Measurements from ENCODE around the gene NTN5. TPM values are rescaled to one million over a fixed set of nuclear protein-coding genes. Genes with fewer than 3 reads are reported as not detected.
A peak's percentile ranks its signal among the peaks of the same experiment; 100 is the strongest.

NTN5 gene
- total and polyA plus RNA-seq, 9 of the 15 experiments (the other 6 are each of a cell fraction or from before 2014, with no cell fraction given) = not detected

DNA sequence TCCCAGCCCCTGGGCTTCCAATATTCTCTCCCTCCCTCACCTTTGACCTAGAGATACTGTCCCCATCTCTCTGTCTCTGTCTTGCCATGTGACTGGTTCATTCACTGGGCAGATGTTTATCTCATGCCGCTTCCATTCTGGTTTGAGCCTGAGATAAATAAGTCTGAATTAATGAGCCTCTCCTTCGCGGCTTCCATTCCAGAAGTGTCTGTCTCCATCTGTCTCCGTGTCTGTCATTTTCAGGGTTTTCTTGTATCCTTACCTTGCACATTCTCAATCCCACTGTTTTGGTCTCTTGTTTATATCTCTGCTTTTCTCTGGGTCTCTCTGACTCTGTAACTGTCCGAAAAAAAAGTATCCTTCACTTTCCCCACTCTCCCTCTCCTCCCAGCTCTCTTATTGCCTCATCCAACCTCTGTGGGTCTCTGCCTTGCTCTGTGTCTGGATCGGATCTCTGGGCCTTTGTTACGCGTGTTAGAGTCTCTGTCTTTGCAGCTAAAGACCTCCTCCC lies 49.2 kb downstream of the NTN5 start (continued):
- TF ChIP-seq ARID1B (IDR thresholded peaks at IDR 0.05) (no peak), ZNF696 (CRISPR knock-in tag; conservative IDR thresholded peaks at IDR 0.05) (no peak), SUPT5H (IDR thresholded peaks at IDR 0.05) (peak; percentile 63), PTTG1 (tag; IDR thresholded peaks at IDR 0.05; ENCODE audit: low read depth) (no peak), SETDB1 (IDR thresholded peaks at IDR 0.05; ENCODE audit: low read length) (no peak), ZNF436 (CRISPR knock-in tag; IDR thresholded peaks at IDR 0.05) (no peak), TSHZ1 (CRISPR knock-in tag; IDR thresholded peaks at IDR 0.05) (no peak), DMBX1 (CRISPR knock-in tag; IDR thresholded peaks at IDR 0.05; ENCODE audit: borderline replicate concordance) (no peak), CEBPB (tag; IDR thresholded peaks at IDR 0.05) (peak; percentile 44; the same call in 1 of the 2 replicates), HDAC1 (IDR thresholded peaks at IDR 0.05) (peak in 1 of 2 experiments; percentile 65; a peak in 2 of 4 replicates), SP2 (IDR thresholded peaks at IDR 0.05; ENCODE audit: extremely low read depth, low read depth, low read length, poor library complexity, severe bottlenecking) (no peak), HES1 (IDR thresholded peaks at IDR 0.05; ENCODE audit: low read depth) (peak; percentile 51; the same call in 1 of the 2 replicates), MCM7 (IDR thresholded peaks at IDR 0.05) (no peak), ZNF3 (CRISPR knock-in tag; IDR thresholded peaks at IDR 0.05) (no peak), SMARCB1 (IDR thresholded peaks at IDR 0.05; ENCODE audit: insufficient read length, low read depth) (no peak), CBX2 (IDR thresholded peaks at IDR 0.05; ENCODE audit: insufficient read depth, low read length, poor library complexity, severe bottlenecking) (no peak), SMARCE1 (IDR thresholded peaks at IDR 0.05) (peak; percentile 31; the same call in 1 of the 2 replicates), ELF4 (CRISPR knock-in tag; IDR thresholded peaks at IDR 0.05) (0 out of 2 replicates have a peak, but pooled peaks have one; percentile 25), MXI1 (IDR thresholded peaks at IDR 0.05; ENCODE audit: low read depth, low read length) (no peak), ZNF197 (CRISPR knock-in tag; IDR thresholded peaks at IDR 0.05; ENCODE audit: low read depth) (0 out of 2 replicates have a peak, but pooled peaks have one; percentile 60), THAP12 (CRISPR knock-in tag; IDR thresholded peaks at IDR 0.05) (no peak)
- TF ChIP-seq, protein P1, sequence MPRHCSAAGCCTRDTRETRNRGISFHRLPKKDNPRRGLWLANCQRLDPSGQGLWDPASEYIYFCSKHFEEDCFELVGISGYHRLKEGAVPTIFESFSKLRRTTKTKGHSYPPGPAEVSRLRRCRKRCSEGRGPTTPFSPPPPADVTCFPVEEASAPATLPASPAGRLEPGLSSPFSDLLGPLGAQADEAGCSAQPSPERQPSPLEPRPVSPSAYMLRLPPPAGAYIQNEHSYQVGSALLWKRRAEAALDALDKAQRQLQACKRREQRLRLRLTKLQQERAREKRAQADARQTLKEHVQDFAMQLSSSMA (CRISPR knock-in tag; IDR thresholded peaks at IDR 0.05) = no peak
